ENCODE measurements around the gene NFIA.

Gene NFIA

DNA sequence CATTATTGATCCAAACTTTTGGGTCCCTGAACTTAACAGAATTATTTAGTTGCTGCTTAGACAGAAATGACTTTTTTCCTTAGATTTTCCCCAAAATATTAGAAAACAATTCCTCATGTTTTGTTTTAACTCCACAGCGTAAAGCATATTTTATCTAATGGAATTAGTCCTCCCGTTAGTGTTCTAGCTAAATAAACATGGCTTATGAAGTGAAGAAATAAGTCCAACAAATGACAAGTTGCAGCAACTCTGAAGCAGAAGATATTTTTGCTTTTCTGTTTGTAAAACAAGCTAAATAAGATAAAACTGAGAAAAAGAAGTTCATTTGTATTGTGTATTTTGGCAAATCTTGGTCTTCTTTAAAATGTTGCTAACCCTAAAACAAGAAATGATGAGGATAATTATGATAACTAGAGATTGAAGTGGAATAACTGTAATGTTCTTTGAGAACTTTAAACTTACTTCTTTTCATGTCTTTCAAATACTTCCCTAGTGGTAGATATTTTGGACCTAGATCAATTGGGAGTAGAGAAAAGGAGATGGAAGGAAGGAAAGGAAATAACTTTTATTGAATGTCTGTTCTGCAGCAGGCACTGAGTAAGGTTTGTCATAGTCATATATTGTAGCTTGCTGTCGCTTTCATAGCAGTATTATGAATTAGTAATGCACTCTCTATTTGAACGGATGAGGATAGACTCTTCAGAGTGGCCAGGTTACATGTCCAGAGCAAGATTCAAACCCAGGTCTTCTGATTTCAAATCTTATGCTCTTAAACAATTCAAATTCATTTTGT, 12.5 kb downstream of the NFIA start:
- Histone ChIP-seq H3K4me1 (ENCODE audit: insufficient read depth, low read length) (no peaks in the 10 kb centered on the region), H3K36me3 (ENCODE audit: insufficient read depth, low read length) (no peaks in the 10 kb centered on the region), H3K4me3 (ENCODE audit: low read length) (no peak overlapping the region), H2AFZ (ENCODE audit: low read depth, low read length) (no peak overlapping the region), H3K9me3 (ENCODE audit: low read length) (no peaks in the 10 kb centered on the region), H3K27me3 (ENCODE audit: insufficient read depth, low read length) (peaks cover 2% of the 10 kb centered on the region)

GRCh38 chr1:61095470-61095812, 13.1 kb downstream of the NFIA start:
- Histone ChIP-seq H2AFZ (ENCODE audit: low read depth, low read length) (no peak overlapping the region), H3K36me3 (ENCODE audit: insufficient read depth, low read length) (no peaks in the 10 kb centered on the region), H3K27me3 (ENCODE audit: insufficient read depth, low read length) (peaks cover 2% of the 10 kb centered on the region), H3K4me1 (ENCODE audit: insufficient read depth, low read length) (no peaks in the 10 kb centered on the region), H3K4me3 (ENCODE audit: low read length) (no peak overlapping the region), H3K9me3 (ENCODE audit: low read length) (no peaks in the 10 kb centered on the region)

GRCh38 chr1:61097317-61097716, 15.0 kb downstream of the NFIA start:
- no peaks in the 10 kb centered on the region for H3K4me1 ChIP-seq (ENCODE audit: insufficient read depth, low read length)
- no peaks in the 10 kb centered on the region for H3K9me3 ChIP-seq (ENCODE audit: low read length)
- H2AFZ ChIP-seq (ENCODE audit: low read depth, low read length), result no peak overlapping the region
- peaks cover 2% of the 10 kb centered on the region for H3K27me3 ChIP-seq (ENCODE audit: insufficient read depth, low read length)
- H3K36me3 ChIP-seq (ENCODE audit: insufficient read depth, low read length), result no peaks in the 10 kb centered on the region
- H3K4me3 ChIP-seq (ENCODE audit: low read length), result no peak overlapping the region

DNA sequence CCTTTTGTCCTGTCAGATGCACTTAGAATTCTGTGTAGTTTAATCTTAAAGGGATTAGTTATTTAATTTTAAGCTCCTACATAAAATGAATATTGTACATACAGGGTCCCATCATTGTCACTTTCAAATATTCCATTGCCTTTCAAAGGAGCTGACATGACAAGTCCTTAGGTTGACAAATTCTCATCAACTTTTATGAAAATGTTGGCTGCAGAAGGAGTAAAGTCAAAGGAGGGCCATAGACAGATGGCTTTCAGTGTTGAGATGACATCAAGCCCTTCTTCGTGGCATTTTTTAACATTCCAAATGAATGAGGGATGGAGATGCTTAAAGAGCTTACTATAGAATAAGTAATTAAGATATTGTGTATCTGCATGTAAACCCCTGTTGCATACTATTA, 15.4 kb downstream of the NFIA start:
- H3K27me3 ChIP-seq (ENCODE audit: insufficient read depth, low read length), result peaks cover 2% of the 10 kb centered on the region
- H3K4me1 ChIP-seq (ENCODE audit: insufficient read depth, low read length), result no peaks in the 10 kb centered on the region
- H2AFZ ChIP-seq (ENCODE audit: low read depth, low read length), result no peak overlapping the region
- H3K4me3 ChIP-seq (ENCODE audit: low read length), result no peak overlapping the region
- no peaks in the 10 kb centered on the region for H3K9me3 ChIP-seq (ENCODE audit: low read length)
- no peaks in the 10 kb centered on the region for H3K36me3 ChIP-seq (ENCODE audit: insufficient read depth, low read length)

DNA sequence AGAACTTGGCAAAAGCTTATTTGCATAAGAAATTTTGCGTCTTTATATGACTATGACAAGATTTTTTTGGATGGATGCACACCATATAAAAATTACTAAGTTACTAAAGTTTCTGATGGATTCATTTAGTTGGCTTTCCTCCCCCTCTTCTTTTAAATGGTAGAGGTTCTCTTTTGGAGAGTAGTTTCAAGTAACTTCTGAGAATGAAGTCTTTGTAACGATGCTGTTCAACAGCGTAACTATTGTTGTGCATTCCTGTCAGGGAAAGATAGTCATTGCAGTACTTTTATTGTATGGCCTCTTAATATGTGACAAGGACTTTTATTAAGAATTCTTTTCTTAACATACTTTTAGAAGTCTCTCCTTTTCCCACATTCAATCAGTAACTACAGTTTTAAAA, 16.0 kb downstream of the NFIA start:
- Histone ChIP-seq H3K27me3 (ENCODE audit: insufficient read depth, low read length) (peaks cover 2% of the 10 kb centered on the region), H3K4me3 (ENCODE audit: low read length) (no peak overlapping the region), H3K36me3 (ENCODE audit: insufficient read depth, low read length) (no peaks in the 10 kb centered on the region), H3K4me1 (ENCODE audit: insufficient read depth, low read length) (no peaks in the 10 kb centered on the region), H2AFZ (ENCODE audit: low read depth, low read length) (no peak overlapping the region), H3K9me3 (ENCODE audit: low read length) (no peaks in the 10 kb centered on the region)

DNA sequence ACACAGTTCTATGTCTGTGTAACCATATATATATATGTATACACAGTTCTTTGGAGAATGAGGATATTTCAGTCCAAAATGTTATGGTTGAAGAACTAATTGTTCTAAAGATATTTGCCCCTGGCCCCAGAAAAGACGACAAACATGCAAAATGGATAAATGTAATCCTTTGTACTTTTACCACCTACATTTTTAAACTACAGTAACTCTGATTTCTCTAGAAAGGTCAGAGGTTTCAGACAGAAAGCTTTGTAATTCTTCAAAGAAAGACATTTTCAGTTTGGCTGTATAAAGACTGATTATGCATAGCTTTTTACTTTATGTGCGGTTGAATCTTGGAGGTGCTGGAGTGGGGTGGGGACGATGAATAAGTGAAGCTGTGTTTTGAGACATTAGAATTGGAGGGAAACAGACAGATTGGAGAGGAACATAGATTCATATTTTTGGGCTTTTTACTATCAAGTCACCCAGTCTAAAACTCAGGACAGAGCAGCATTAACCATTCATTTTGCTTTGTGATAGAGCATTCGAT, 16.6 kb downstream of the NFIA start:
- Histone ChIP-seq H3K36me3 (ENCODE audit: insufficient read depth, low read length) (no peaks in the 10 kb centered on the region), H3K27me3 (ENCODE audit: insufficient read depth, low read length) (peaks cover 2% of the 10 kb centered on the region), H3K4me3 (ENCODE audit: low read length) (no peak overlapping the region), H3K9me3 (ENCODE audit: low read length) (no peaks in the 10 kb centered on the region), H2AFZ (ENCODE audit: low read depth, low read length) (no peak overlapping the region), H3K4me1 (ENCODE audit: insufficient read depth, low read length) (no peaks in the 10 kb centered on the region)

- H2AFZ ChIP-seq (ENCODE audit: low read depth, low read length), result no peak overlapping the region
- H3K4me1 ChIP-seq (ENCODE audit: insufficient read depth, low read length), result no peaks in the 10 kb centered on the region
- no peaks in the 10 kb centered on the region for H3K9me3 ChIP-seq (ENCODE audit: low read length)
- no peaks in the 10 kb centered on the region for H3K36me3 ChIP-seq (ENCODE audit: insufficient read depth, low read length)
- peaks cover 2% of the 10 kb centered on the region for H3K27me3 ChIP-seq (ENCODE audit: insufficient read depth, low read length)
- no peak overlapping the region for H3K4me3 ChIP-seq (ENCODE audit: low read length)
Measured at GRCh38 chr1:61100578-61100977, 18.2 kb downstream of the NFIA start.

- Histone ChIP-seq H3K9me3 (ENCODE audit: low read length) (no peaks in the 10 kb centered on the region), H2AFZ (ENCODE audit: low read depth, low read length) (no peak overlapping the region), H3K4me3 (ENCODE audit: low read length) (no peak overlapping the region), H3K4me1 (ENCODE audit: insufficient read depth, low read length) (no peaks in the 10 kb centered on the region), H3K27me3 (ENCODE audit: insufficient read depth, low read length) (peaks cover 2% of the 10 kb centered on the region), H3K36me3 (ENCODE audit: insufficient read depth, low read length) (no peaks in the 10 kb centered on the region)
Measured at GRCh38 chr1:61101536-61101935, 19.2 kb downstream of the NFIA start.

GRCh38 chr1:61102041-61102440, 19.7 kb downstream of the NFIA start:
- Histone ChIP-seq H3K9me3 (ENCODE audit: low read length) (no peaks in the 10 kb centered on the region), H3K27me3 (ENCODE audit: insufficient read depth, low read length) (peaks cover 2% of the 10 kb centered on the region), H2AFZ (ENCODE audit: low read depth, low read length) (no peak overlapping the region), H3K4me1 (ENCODE audit: insufficient read depth, low read length) (no peaks in the 10 kb centered on the region), H3K4me3 (ENCODE audit: low read length) (no peak overlapping the region), H3K36me3 (ENCODE audit: insufficient read depth, low read length) (no peaks in the 10 kb centered on the region)

DNA sequence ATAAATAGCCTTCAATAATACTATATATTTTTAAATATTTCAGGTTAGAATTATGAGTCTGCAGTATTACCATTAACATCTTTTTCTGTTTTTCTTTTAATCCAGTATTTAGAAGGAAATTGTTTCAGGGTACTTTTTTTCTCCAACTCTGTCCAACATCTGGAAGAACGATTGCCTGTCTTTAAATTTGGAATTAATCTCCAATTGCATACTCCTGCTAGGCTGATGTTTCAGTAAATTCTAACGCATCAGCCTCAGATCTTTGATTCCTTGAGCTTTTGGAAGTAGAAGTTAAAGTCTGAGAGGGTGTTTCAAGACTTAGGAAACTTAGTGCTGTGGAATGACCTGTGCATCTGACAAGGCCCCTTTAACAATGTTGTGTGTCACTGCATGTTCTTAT, 20.3 kb downstream of the NFIA start:
- H3K4me1 ChIP-seq (ENCODE audit: insufficient read depth, low read length), result no peaks in the 10 kb centered on the region
- no peaks in the 10 kb centered on the region for H3K36me3 ChIP-seq (ENCODE audit: insufficient read depth, low read length)
- no peak overlapping the region for H2AFZ ChIP-seq (ENCODE audit: low read depth, low read length)
- no peak overlapping the region for H3K4me3 ChIP-seq (ENCODE audit: low read length)
- no peaks in the 10 kb centered on the region for H3K9me3 ChIP-seq (ENCODE audit: low read length)
- H3K27me3 ChIP-seq (ENCODE audit: insufficient read depth, low read length), result peaks cover 2% of the 10 kb centered on the region

DNA sequence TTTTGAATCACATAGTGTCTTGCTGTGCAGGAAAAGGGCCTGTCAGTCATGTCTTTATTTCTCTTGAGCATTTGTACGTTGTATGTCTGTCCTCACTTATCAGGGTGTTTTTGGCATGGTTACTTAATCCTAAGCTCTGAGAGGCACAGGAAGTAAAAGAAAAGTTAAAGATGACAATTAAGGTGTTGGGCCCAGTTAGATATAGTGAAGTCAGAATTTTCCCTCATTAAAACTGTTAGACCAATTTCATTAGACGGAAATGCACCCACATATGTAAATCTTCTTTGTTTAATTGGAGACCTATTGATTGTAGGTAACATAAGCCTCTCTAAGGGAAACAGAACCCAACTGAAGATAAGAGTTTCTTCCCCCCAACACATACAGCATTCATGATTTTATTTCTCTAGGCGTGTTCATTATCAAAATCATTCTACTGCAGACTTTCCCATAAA, 21.9 kb downstream of the NFIA start:
- no peaks in the 10 kb centered on the region for H3K36me3 ChIP-seq (ENCODE audit: insufficient read depth, low read length)
- no peak overlapping the region for H2AFZ ChIP-seq (ENCODE audit: low read depth, low read length)
- no peaks in the 10 kb centered on the region for H3K9me3 ChIP-seq (ENCODE audit: low read length)
- peaks cover under 1% of the 10 kb centered on the region for H3K27me3 ChIP-seq (ENCODE audit: insufficient read depth, low read length)
- no peak overlapping the region for H3K4me3 ChIP-seq (ENCODE audit: low read length)
- H3K4me1 ChIP-seq (ENCODE audit: insufficient read depth, low read length), result no peaks in the 10 kb centered on the region

GRCh38 chr1:61107638-61108037, 25.3 kb downstream of the NFIA start:
- Histone ChIP-seq H3K4me3 (ENCODE audit: low read length) (no peak overlapping the region), H2AFZ (ENCODE audit: low read depth, low read length) (no peak overlapping the region), H3K36me3 (ENCODE audit: insufficient read depth, low read length) (no peaks in the 10 kb centered on the region), H3K9me3 (ENCODE audit: low read length) (no peaks in the 10 kb centered on the region), H3K27me3 (ENCODE audit: insufficient read depth, low read length) (no peaks in the 10 kb centered on the region), H3K4me1 (ENCODE audit: insufficient read depth, low read length) (peaks cover 4% of the 10 kb centered on the region)

- Histone ChIP-seq H3K27me3 (ENCODE audit: insufficient read depth, low read length) (no peaks in the 10 kb centered on the region), H3K36me3 (ENCODE audit: insufficient read depth, low read length) (no peaks in the 10 kb centered on the region), H3K4me3 (ENCODE audit: low read length) (no peak overlapping the region), H3K9me3 (ENCODE audit: low read length) (no peaks in the 10 kb centered on the region), H2AFZ (ENCODE audit: low read depth, low read length) (no peak overlapping the region), H3K4me1 (ENCODE audit: insufficient read depth, low read length) (peaks cover 4% of the 10 kb centered on the region)
Measured at GRCh38 chr1:61109158-61109557, 26.8 kb downstream of the NFIA start.

DNA sequence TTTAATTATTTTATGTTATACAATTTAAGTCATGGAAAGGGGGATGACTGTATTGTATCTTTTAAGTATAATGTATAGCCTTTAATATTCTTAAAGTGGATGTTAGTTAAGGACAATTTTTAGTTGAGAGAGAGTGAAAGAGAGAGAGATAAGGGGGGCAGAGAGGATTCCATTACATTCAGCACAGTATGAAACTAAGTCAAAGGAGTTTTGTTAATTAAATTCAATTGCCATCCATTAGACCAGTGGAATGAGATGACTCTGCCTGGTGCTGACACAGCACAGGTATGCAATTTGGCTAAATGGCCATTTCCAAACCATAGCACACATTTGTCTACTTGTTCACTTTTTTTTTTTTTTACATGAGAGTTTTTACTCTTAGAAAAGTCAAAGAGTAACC, 27.5 kb downstream of the NFIA start:
- Histone ChIP-seq H3K4me3 (ENCODE audit: low read length) (no peak overlapping the region), H3K9me3 (ENCODE audit: low read length) (no peaks in the 10 kb centered on the region), H3K4me1 (ENCODE audit: insufficient read depth, low read length) (peaks cover 4% of the 10 kb centered on the region), H2AFZ (ENCODE audit: low read depth, low read length) (no peak overlapping the region), H3K27me3 (ENCODE audit: insufficient read depth, low read length) (no peaks in the 10 kb centered on the region), H3K36me3 (ENCODE audit: insufficient read depth, low read length) (no peaks in the 10 kb centered on the region)
